NCI-H748 (cell line): ENCODE data around the gene PHOSPHO2.

Source experiments
- DNase-seq: peaks from one replicate; lab custom pipeline; 2025; ENCODE audit not compliant: unreplicated experiment; lab: John Stamatoyannopoulos, UW

PHOSPHO2 gene, protein sequence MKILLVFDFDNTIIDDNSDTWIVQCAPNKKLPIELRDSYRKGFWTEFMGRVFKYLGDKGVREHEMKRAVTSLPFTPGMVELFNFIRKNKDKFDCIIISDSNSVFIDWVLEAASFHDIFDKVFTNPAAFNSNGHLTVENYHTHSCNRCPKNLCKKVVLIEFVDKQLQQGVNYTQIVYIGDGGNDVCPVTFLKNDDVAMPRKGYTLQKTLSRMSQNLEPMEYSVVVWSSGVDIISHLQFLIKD

GRCh38 chr2:169694113-169694893 lies at the start of gene PHOSPHO2, which contains the start of gene CFAP210:
Gene PHOSPHO2, plus strand, starts transcription at chr2:169694469. Its CDS starts 6,503 bp downstream, at chr2:169700972.
Gene CFAP210, minus strand, starts transcription at chr2:169694405. Its CDS starts 78 bp downstream, at chr2:169694327.
- peak; percentile 99 for DNase-seq

- no peak for DNase-seq
Measured at GRCh38 chr2:169647496-169647895, 46.8 kb upstream of the PHOSPHO2 start.

DNA sequence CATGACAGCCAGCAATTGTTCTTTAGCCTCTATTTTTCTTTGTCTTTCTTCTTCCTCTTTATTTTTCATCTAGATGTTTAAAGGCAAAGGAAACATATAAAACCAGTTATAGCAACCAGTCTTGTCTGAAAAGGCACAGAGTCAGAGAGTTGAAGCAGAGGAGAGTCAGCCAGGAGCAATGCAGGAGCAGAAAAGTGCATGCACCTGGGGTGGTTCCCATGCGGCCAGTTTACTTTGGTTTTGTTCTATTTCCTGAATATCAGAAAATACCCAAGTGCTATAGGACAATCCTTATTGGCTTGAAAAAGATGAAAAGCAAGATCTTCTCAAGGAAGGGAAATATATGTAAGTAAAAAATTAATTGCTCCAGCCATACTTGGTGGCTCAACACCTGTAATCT lies 45.0 kb upstream of the PHOSPHO2 start:
- DNase-seq: no peak

- DNase-seq: no peak
Measured at GRCh38 chr2:169653636-169654035, 40.6 kb upstream of the PHOSPHO2 start.

DNA sequence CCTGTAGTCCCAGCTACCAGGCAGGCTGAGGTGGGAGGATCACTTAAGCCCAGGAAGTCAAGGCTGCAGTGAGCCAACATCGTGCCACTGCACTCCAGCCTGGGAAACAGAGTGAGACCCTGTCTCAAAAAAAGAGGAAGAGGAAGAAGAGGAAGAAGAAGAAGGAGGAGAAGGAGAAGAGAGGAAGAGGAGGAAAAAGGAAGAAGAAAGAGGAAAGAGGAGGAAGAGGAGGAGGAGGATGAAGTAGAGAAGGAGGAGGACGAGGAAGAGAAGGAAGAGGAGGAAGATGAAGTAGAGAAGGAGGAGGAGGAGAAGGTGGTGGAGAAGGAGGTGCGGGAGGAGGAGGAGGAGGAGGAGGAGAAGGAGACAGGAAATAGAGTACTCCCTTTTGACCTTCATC lies 38.1 kb upstream of the PHOSPHO2 start:
- DNase-seq: no peak

DNA sequence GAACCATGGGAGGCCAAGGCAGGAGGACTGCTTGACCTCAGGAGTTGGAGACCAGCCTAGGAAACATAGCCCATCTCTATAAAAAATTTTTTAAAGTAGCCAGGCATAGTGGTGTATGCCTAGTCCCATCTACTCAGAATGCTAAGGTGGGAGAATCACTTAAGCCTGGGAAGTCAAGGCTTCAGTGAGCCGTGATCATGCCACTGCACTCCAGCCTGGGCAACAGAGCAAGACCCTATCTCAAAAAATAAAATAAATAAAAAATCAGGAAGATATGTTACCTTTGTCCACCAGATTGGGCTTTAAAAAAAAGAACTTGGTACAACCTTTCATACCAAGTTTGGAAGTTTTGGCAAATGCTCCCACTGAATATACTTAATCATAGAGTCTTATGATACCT lies 35.4 kb upstream of the PHOSPHO2 start:
- DNase-seq: no peak

DNA sequence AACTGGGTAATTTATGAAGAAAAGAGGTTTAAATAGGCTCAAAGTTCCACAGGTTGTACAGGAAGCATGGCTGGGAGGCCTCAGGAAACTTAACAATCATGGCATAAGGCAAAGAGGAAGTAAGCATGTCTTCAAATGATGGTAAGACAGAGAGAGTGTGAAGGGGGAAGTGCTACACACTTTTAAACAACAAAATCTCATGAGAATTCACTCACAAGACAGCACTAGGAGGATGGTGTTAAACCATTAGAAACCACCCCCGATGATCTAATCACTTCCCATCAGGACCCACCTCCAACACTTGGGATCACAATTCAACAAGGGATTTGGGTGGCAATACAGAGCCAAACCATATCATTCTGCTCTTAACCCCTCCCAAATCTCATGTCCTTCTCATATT lies 34.9 kb upstream of the PHOSPHO2 start:
- no peak for DNase-seq

- no peak for DNase-seq
Measured at GRCh38 chr2:169661265-169661664, 33.0 kb upstream of the PHOSPHO2 start.

- DNase-seq: no peak
Measured at GRCh38 chr2:169662744-169663143, 31.5 kb upstream of the PHOSPHO2 start.

DNA sequence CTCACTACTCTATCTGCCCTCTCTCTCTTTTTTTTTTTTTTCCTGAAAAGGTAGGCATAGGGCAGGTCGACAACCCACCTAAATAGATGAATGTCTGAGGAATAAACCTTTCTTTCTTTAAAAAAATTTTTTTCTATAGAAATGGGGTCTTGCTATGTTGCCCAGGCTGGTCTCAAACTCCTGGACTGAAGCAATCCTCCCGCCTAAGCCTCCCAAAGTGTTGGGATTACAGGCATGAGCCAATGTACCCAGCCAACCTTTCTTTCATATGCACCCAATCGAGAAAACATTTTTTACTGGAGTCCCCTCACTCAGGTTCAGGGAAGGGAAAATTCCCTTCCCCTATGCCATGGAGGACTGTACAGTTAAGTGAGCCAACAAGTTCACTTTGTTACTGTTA lies 31.0 kb upstream of the PHOSPHO2 start:
- DNase-seq: no peak

- no peak for DNase-seq
Measured at GRCh38 chr2:169664600-169664977, 29.7 kb upstream of the PHOSPHO2 start.

DNA sequence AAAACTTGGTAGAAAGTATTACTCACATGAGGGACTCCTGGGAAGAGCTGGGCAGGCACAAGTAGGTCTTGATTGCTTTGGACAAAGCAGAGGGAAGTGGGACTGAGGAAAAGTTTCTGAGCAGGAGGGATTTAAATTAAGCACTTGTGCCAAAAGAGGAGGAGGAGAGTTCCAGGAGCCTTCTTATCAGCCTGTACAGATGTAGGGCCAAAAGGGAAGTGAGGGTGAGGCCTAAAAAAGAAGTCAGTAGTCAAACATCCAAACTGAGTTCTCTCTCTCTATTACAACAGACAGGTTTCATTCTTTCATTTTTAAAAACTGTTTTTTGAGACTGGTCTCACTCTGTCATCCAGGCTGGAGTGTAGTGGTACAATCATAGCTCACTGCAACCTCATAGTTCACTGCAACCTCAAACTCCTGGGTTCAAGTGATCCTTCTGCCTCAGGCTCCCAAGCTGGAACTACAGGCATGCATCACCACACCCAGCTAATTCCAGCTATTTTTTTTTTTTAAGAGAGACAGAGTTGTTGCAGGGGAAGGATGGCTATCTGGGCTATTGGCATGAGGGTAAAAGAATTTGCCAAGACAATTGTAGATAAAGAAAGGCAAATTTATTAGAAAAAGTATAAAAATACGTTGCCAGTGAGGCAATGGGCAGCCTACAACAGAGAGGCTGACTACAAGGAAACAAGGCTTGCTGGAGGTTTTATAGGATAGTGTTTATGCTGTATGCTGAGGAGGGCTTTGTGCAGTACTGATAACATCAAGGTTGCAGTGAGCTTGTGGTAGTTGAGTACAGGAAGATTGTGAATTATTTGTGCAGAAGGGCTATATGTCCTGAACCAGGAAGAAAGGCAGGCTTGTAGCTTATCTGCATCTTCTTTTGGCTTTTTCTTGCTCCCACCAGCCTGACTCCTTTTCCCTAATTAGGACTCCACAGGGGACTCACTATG lies 29.0 kb upstream of the PHOSPHO2 start:
- DNase-seq: no peak

DNA sequence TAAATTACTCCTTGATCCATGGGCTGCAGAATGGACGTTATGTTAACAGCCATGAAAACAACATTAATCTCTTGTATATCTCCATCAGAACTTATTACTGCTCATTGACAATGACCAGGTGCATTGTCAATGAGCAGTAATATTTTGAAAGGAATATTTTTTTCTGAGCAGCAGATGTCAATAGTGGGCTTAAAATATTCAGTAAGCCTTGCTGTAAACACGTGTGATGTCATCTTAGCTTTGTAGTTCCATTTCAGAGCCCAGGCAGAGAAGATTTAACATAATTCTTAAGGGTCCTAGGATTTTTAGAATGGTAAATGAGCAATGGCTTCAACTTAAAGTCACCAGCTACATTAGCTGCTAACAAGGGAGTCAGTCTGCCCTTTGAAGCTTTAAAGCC lies 26.7 kb upstream of the PHOSPHO2 start:
- DNase-seq: no peak

GRCh38 chr2:169670215-169670651 lies 24.0 kb upstream of the PHOSPHO2 start:
- no peak for DNase-seq

GRCh38 chr2:169670937-169671336 lies 23.3 kb upstream of the PHOSPHO2 start:
- DNase-seq: no peak

DNA sequence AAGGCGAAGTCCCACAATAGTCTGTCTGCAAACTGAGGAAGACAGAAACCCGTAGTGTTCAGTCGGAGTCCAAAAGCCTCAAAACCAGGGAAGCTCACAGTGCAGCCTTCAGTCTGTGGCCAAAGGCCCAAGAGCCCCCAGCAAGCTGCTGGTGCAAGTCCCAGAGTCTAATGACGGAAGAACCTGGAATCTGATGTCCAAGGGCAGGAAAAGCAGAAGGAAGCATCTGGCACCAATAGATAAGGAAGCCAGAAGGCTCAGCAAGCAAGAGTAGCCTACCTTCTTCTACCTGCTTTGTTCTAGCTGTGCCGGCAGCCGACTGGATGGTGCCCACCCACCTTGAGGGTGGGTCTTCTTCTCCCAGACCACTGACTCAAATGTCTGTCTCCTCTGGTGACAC lies 21.9 kb upstream of the PHOSPHO2 start:
- DNase-seq: no peak

DNA sequence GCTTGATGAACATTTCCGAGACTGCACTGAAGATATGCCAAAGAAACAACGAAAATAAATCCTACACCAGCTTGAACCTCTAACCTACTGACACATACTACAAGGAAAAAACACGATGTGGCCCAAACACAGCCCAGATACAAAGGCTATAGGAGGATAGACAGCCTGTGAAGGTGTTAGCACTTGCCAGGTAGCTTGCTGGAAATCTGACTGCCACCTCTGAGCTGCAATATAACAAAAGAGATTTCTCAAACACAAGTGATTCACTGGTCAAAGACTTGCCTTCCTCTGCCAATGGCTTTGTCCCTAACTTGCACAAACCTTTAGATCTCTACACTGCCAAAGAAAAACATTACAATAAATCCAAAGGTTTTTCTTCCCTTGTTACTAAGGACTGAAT lies 21.2 kb upstream of the PHOSPHO2 start:
- no peak for DNase-seq

DNA sequence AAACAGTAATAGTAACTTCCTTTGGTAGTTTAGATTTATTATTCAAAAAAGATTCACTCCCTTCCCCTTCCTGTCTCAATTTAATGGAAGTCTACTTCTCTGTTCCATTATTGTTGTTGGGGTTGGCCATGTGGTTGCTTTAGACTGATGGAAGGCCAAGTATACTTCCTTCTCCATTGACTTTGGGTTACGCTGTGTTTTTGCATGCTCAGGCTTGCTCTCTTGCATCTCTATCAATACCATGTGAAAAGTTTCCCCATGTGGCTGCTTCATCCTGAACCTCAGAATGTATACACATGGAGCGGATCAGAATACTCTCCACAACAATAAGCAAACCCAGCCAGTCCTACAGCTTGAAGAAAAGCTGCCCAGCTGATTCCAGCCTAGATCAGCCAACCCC lies 20.3 kb upstream of the PHOSPHO2 start:
- no peak for DNase-seq

DNA sequence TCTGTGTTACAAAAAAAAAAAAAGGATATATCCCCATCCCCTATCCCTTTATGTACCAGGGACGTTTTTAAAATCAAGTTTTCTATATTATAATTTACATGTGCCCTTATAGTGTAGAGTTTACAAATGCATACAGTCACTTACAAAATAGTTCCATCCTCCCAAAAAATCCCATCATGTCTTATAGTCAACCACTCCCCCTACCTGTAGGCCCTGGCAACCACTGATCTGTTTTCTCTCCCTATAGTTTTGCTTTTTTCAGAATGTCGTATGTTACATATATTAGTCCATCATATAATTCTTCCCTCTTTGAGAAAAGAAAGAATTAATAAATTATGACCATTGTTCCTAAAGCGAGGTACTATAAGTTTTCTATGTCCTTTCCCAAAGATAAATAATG lies 17.9 kb upstream of the PHOSPHO2 start:
- no peak for DNase-seq

- no peak for DNase-seq
Measured at GRCh38 chr2:169676850-169677249, 17.4 kb upstream of the PHOSPHO2 start.

DNA sequence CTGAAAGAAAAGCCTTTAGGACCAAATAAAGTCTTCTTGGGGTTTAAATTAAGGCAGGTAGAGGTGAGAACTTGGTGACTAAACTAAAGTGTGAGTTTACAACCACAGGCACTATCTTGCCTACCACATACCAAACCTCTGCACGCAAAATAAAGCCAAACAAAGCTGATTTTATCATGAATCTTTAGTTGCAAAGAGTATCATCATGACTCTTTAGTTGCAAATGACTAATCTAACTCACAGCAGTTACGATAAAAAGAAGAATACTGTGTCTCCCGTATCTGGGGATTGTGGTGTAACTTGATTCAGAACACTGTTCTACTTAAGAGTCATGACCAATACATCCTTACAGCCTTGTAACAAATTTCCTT lies 11.2 kb upstream of the PHOSPHO2 start:
- DNase-seq: no peak
